ENCODE measurements around the gene PLD1.

- TF ChIP-seq CTCF (IDR thresholded peaks at IDR 0.05), result no peak
- TF ChIP-seq POLR2A (IDR thresholded peaks at IDR 0.05), result no peak
- TF ChIP-seq POLR2AphosphoS5 (IDR thresholded peaks at IDR 0.05), result no peak
- no peak for TF ChIP-seq EP300 (IDR thresholded peaks at IDR 0.05)
Measured at GRCh38 chr3:171827836-171828458, 17.7 kb upstream of the PLD1 start.
